Inflammatory macrophage (primary cell): ENCODE data around the gene RPL12.
A peak's percentile ranks its signal among the peaks of the same experiment; 100 is the strongest.
"Not testable (repeated sequence)": the region's sequence is repeated elsewhere in the genome, so short reads cannot be mapped to it uniquely, and the experiment has no call there.

Experiments
- DNase-seq, 2 donors: peaks; one replicate each; pipeline ENCODE4 v3.0.0-alpha.2; 2020 to 2022

The RPL12 gene

DNA sequence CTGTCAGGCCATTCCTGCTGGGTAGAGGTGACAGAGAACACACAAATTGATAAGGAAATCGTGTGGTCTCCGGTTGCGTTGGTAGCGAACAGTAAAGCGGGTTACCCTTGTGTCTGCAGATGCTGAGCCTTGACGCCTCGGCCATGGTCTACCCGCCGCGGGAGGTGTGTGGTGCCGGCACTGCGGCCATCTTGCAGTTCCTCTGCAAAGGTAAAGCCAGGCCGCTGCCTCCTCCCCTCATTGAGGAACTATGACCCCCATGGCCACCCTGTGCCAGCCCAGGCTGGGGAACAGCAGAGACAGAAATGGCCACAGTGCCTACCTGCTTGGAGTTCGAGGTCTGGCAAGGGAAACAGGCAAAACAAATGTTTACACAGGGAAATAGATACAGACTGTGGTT, 16.4 kb upstream of the RPL12 start:
- DNase-seq, result no peak

DNA sequence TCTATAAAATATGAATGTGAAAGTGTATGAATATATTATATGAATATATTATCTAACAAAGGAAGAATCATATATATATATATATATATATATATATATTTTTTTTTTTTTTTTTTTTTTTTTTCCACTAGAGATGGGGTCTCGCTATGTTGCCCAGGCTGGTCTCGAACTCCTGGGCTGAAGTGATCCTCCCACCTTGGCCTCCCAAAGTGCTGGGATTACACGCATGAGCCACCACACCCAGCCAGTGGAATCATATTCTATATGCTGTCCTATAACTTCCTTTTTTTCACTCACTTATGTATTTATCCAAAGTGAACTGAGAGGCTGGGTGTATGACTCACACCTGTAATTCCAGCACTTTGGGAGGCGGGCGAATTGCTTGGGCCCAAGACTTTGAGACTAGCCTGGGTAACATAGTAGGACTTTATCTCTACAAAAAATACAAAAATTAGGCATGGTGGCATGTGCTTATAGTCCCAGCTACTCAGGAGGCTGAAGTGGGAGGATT, 15.3 kb upstream of the RPL12 start:
- DNase-seq, result not testable (repeated sequence)

DNA sequence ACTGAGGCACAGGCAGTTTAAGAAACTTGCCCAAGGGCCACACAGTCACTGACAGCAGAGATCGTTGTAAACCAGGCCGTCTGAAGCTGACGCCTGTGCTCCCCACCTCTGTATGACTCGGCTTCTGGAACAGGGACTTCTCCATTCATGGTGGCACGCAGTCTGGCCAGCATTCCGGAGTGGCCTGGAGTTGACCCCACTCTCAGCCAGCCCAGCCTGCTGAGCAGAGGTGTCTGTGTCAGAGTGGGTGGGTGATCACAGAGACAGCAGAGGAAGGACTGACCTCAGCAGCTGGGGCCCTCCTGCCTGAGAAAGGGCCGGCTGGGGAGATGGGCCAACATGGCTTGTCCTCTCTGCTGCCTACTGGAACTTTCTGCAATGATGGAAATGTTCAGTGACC, 12.7 kb upstream of the RPL12 start:
- DNase-seq, result peak; percentile 60 to 92

DNA sequence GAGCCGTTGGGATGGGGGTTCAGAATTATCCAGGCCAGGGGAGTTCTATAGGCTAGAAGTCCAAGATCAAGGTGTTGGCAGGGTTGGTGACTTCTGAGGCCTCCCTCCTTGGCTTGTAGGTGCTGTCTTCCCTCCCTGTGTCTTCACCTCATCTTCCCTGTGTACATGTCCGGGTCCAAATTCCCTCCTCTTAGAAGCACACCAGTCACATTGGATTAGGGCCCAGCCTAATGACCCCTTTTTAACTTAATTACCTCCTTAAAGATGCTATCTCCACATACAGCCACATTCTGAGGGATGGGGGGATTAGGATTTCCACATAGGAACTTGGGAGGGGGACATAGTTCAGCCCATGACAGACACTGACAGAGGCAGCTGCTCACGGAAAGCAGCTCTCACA, 12.2 kb upstream of the RPL12 start:
- DNase-seq, result no peak

DNA sequence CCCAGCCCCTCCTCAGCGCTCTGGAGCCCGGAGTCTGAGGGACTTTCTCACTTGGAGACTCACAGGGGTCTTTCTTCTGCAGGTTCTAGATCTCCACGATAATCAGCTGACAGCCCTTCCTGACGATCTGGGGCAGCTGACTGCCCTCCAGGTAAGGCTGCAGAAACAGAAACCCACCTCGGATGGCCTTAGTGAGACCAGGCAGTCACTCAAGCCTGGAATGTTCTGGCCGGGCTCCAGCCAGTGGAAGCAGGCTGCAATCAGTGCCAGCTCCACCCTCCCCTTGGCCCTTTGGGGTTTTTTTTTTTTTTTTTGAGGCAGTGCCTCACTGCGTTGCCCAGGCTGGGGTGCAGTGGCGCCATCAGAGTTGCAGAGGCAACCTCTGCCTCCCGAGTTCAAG, 7.7 kb upstream of the RPL12 start:
- DNase-seq, result no peak

DNA sequence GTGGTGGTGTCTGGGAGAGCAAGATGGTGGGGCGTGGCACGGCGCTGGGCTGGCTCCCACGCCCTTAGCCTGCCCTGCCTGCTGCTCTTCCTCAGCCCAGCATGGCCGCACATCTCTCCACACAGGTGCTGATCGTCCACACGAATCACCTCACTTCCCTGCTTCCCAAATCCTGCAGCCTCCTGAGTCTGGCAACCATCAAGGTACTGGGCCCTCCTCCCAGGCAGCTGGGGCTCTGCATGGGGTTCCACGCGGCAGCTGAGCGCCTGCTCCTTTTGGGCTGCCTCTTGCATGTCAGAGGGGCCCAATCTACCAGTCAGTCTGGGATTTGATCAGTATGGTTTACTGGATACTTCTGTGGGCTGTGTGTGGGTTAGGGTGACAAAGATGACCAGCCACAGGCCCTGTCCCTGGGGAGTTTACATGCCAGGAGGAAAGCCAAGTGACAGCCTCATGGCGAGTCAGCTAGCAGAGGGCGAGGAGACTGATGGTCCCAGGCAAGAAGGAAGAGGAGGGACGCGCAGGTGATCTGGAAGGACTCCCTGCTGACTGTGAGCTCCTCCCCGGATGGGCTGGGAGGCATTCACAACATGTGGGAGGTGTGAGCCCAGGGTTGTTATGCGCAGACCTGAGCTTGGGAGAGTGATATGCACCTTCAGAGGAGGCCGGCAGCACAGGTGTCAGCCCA, 6.1 kb upstream of the RPL12 start:
- no peak for DNase-seq

DNA sequence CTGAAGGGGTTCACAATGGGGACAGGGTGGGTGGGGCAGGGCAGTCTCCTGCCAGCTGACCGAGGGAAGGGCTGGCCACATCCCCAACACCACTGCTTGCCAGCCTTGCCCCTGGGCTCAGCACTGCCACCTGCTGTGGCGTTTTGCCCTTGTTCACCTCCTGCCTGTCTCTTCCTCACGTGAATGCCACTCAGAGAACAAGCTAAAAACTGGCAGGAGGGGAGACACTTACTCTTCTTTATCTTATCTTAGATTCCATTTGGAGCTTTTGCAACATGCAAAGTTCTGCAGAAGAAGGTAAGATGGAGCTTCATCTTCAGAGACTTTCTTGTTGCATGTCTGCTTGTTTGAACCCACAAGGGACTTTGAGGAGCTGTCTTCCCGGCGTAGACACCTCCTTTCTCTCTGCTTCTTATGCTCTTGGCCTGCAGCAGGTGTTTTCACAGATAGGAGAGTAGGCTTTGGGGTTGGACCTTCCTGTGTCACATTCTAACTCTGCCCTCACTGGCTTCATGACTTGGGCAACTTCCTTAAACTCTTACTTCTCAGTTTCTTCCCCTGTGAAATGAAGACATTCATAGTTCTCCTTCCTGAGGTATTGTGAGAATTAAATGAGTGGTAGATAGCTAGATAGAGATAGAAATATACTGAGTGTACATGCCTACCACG, 4.3 kb upstream of the RPL12 start:
- peak; percentile 78 to 85 for DNase-seq

DNA sequence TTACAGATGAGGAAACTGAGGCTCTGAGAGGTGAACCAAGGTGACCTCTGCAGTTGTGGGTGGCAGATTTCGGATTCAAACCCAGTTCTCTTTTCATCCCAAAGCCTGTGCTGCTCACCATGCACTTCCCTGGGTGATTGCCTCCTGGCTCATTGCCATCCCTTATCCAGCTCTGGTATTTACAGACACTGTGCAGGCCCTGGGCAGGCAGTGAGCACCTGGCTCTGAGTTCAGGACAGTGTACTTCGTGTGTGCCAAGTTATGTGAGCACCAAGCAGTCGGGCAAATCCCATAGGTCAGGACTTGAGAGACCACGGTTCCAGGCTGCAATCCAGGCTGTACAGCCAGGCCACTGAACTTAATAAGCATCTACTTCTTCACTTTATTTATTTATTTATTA, 1.5 kb upstream of the RPL12 start:
- no peak for DNase-seq

DNA sequence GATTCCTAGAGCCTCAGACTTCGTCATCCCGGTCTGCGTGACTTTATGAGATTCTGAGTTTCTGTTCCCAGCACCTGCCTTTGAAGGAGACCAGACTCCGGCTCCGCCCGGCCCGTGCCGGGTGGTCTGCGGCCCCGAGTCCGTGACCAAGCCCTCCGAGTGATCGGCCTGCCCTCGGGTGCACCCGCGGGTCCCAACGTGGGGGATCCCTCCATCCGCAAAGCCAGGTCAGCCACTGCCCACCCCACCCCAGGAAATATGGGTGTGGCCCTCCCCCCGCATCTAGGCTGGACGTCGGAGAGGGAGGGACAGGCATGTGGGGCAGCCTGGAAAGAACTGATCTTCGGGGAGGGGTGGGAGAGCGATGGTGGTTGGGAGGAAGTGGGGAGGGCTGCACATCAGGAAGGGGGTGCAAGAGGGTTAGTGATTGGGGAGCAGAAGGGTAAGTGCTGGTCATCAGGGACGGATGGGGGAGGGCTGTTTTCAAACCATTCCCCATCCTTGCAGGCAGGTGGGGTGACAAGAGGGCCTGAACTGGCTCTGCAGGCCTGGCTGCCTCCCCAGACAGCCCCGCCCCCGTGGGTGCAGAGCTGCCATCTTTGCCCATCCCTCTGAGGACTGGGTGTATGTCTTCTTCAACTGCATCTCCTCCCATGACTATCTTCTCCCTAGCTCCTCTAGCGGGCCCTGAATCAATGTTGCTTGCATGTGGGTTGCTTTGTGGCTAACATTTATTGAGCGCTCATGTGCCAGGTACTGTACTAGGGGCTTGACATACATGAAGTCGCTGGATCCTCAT, 851 bp upstream of the RPL12 start:
- peak; percentile 28 to 47 for DNase-seq

DNA sequence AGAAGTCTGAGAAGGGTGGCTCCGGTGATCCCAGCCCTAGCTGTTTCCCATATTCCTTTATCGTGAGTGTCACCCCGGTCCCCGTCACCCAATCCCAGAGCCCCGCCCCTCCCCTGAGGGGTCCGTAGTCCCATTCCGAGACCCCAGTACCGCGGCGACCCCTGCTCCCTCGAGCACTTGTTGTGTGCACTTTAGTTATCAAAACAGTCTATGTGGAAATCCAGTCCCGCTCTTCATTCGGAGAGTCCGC, 327 bp upstream of the RPL12 start:
- no peak for DNase-seq

DNA sequence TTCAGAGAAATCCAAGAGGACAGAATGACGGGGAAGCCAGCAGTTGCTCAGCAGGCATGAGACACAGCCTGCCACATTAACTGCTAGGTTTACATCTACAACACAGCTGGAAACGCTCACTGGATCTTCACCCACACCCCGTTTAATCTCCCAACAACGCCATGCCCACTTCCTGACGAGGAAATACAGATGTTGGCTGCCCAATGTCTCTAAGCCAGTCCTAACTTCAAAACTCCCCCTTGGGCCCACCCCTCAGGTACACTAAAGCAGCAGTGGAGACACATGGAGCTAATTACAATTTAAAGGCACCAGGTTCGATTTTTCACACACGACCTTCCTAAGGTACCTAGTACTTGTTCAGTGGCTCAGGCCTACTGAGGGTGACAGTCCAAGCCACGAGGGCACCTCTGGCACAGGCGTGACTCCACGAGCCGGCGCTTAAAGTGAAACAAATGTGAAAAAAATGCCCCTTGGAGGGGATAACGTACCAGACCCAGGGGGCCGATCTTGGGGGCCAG, 904 bp downstream of the RPL12 start:
- no peak for DNase-seq

DNA sequence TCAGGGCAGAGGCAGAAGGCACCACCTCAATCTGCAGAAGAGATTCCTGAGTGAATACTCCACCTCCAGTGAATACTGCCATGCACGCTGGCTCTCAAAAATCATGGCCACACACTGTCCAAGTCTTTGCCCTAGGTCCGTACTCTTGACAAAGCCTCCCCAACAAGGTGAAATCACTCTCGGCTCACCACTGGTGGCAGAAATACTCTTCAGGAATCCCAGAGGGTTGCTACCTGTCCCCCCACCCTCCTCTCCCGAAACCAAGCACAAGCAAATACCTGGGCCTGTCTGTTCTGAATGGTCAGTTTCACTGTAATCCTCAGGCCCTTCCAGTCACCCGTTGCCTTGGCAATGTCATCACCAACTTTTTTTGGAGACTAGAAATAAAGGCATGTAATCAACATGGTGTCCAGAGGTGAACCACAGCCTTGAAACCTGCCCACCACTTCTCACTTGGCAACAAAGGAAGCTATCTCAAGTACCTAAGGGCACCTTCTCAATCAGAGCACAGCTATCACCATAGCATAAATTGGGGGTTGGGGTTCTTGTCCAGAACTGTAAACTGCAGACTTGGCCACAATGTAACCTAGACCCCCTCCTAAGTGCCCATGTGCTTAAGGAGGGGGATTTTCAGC, 1.8 kb downstream of the RPL12 start:
- DNase-seq, result no peak

DNA sequence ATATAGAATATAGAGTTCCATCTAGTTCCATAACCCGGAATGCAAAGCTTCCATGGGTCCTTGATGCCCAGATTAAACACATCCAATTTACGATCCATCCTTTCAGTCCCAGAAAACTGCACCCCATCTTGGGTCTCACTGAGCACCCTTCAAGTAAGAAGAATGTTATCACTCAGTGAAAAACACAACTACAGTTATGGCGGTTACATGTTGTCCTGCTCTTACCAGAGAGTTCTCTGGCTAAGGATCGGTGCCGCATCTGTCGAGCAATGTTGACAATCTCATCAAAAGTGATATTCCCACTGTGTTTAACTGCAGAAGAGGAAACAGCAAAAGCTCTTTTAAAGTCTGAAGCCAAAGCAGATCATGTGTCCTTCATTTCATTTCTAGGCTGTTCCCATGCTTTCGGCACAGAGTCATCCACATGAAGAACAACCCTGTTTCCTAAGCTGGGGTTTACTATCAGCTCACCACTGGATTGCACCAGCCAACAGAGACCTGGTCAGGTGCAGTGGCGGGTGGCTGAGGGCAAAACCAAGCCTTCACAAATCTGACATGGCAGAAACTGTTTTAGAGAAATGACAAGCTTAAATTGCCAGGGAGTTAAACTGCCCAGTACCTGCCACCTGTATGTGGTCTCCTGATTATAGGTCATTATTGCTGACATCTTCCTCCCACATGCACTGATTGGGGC, 2.9 kb downstream of the RPL12 start:
- no peak for DNase-seq

DNA sequence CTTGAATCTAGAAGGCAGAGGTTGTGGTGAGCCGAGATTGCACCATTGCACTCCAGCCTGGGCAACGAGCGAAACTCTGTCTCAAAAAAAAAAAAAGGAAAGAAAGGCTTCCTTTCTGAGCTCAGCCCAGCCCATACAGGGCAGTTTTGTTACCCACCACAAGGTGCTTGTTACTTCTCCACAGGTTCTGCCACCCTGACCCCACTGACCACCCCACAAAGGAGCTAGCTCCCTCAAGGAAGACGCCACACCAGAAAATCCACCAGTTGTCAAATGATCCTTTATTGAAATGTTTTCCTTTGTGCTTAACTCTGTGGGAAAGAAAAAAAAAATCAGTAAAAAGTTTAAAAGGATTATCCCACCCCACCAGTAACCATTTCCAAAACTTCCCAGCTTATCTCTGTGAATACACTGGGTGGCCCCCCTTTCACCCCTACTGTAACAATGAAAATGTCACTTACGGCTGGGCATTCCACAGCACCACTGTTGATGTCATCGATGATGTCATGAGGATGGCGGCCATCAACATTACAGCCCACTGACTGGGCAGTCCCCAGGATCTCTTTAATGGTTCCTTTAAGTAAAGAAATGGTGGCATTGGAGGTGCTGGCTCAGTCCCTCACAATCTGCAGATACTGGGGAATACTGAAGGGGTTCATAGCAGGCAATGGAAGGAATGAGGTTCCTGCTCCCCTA, 3.6 kb downstream of the RPL12 start:
- DNase-seq, result no peak

DNA sequence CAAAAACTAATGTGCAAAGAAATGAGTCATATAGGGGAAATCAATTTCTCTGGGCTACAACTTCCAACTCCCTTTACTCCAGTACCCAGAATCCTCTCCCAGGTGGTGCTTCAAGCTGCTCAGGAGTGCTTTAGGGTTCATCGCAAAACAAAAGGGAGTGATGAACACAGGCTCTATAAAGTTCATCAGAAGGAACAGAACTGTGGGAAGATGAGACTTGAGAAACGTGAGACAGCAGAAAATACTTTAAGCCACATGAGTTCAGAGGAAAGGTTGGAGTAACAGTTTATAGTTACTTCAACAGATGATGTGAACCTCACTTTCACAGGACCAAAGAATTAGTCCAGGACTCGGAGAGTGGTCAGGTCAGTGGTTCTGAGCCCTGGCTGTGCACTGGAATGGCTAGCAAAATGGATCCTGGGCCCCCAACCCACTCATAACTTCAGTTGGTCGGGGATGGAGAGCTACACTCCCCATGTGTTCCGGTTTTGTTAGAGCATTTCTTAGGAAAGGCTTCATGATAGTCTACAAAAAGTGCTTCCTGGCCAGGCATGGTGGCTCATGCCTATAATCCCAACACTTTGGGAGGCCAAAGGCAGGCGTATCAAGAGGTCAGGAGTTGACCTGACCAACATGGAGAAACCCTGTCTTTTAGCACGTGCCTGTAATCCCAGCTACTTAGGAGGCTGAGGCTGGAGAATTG, 4.3 kb downstream of the RPL12 start:
- DNase-seq, result no peak

DNA sequence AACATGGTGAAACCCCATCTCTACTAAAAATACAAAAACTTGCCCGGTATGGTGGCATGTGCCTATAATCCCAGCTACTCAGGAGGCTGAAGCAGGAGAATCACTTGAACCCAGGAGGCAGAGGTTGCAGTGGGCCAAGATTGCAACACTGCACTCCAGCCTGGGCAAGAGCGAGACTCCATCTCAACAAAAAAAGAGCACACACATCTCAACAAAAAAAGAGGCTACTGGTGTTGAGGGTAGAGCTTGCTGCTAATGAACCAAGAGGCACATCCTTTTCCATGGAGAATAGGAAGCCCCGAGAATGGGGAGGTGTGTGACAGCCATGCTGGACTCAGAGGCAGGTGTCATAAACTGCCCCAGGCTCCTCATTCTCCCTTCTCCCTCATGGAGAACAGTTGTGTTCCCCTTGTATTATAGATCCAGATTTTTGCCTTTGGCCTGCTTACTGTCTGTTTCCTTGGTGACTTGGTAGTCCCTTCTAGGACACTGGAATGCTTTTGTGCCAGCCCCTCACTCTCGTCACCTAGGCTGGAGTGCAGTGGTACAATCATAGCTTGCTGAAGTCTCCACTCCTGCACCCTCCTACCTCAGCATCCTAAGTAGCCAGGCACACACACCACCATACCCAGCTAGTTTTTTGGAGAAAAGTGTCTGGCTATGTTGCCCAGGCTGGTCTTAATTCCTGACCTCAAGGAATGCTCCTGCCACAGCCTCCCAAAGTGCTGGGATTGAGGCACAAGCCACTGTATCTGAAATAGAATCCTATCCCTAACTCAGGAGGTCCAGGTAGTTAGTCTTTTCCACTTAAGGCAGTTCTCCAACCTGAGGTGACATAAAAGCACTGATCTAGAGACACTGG, 5.1 kb downstream of the RPL12 start:
- DNase-seq, result no peak

DNA sequence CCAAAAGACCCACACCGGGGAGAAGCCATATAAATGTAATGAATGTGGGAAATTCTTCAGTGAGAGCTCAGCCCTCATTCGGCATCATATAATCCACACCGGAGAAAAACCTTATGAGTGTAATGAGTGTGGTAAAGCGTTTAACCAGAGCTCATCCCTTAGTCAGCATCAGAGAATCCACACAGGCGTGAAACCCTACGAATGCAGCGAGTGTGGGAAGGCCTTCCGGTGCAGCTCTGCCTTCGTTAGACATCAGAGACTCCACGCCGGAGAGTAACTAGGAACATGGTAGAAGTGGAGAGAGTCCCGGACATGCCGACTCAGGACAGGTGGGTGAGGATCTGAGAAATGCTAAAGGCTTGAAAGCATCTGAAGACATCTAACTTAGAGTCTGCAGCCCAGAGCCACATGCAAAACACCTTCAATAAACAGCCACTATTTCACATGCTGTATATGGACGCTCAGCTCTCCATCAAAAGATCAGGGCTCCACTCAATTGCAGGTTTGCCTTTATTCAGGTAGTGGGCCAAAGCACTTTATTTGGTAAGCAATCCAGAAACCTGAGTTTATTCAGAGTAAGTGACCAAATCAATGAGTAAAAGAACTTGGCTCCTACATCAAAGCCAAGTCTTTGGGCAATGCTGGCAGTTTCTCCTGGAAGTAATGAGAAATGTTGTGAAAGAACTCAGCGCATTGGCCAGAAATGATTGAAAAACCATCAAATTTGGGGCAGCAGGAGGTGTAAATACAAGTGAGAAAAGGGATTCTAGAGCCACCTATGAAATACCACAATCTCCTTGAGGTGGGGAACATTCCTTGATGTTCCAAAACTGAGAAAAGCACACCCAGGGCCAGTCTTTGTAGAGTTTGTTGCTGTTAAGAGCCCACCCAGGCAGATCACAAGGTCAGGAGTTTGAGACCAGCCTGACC, 6.0 kb downstream of the RPL12 start:
- DNase-seq, result no peak

DNA sequence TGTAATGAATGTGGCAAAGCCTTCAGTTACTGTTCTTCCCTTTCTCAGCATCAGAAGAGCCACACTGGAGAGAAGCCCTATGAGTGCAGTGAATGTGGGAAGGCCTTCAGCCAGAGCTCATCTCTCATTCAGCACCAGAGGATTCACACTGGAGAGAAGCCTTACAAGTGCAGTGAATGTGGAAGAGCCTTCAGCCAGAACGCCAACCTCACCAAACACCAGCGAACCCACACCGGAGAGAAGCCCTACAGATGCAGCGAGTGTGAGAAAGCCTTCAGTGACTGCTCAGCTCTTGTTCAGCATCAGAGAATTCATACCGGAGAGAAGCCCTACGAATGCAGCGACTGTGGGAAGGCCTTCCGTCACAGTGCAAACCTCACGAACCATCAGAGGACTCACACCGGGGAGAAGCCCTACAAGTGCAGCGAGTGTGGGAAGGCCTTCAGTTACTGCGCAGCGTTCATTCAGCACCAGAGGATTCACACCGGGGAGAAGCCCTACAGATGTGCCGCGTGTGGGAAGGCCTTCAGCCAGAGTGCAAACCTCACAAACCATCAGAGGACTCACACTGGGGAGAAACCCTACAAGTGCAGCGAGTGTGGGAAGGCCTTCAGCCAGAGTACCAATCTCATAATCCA, 6.8 kb downstream of the RPL12 start:
- no peak for DNase-seq

DNA sequence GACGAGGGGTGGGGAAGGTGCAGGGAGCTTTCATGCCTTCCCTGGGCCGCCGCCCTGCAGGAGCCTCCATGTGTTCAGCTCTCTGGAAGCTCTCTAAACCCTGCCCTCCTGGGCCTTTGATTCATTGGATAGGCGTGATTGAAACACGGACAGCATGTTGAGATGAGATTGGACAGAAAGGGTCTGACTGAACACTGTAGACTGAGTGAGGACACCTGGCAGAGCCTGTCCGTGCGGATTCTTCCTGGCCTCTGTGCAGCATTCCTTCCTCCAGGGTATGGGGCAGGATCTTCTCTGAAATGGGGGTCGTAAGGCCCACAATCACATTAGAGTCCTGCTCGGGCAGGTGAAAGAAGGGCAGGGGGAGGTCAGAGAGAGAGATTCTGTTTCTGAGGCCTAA, 12.8 kb downstream of the RPL12 start:
- no peak for DNase-seq
